SK-N-MC (cell line): Measurements from ENCODE around the gene PTDSS2.
"Not testable (repeated sequence)": the region's sequence is repeated elsewhere in the genome, so short reads cannot be mapped to it uniquely, and the experiment has no call there.

Experiments used
- DNase-seq: peaks from one replicate; pipeline ENCODE4 v3.0.0-alpha.2; 2011; ENCODE audit warnings: low read depth, low spot score
- H3K27ac ChIP-seq: fragments of 200-600 bp; sonication (generic); 2 replicates; pipeline ENCODE4 v1.5.1; 2016; ENCODE audit warnings: mixed run types
- H3K36me3 ChIP-seq: fragments of 200-600 bp; sonication (generic); 2 replicates; pipeline ENCODE4 v1.6.1; 2017; ENCODE audit warnings: antibody characterized with exemption, low read length, mixed read lengths; ENCODE audit not compliant: insufficient read depth
- H3K4me3 ChIP-seq: fragments of 200-600 bp; sonication (generic); 2 replicates; pipeline ENCODE4 v1.5.1; 2016
- H3K9ac ChIP-seq: fragments of 200-600 bp; sonication (generic); 2 replicates; pipeline ENCODE4 v1.8.0; 2017; ENCODE audit warnings: mixed run types, mixed read lengths; ENCODE audit not compliant: insufficient read length
- H3K9me3 ChIP-seq: fragments of 200-600 bp; sonication (generic); 2 replicates; pipeline ENCODE4 v1.6.1; 2017; ENCODE audit warnings: low read depth, mild to moderate bottlenecking, antibody characterized with exemption, low read length, moderate library complexity, mixed read lengths
- EZH2 ChIP-seq: fragments of 200-600 bp; sonication (generic); IDR thresholded peaks from one replicate; pipeline ENCODE4 v1.6.1; 2017; ENCODE audit warnings: antibody characterized with exemption
- FOXP2 ChIP-seq: optimal IDR thresholded peaks from 2 replicates; pipeline ENCODE3; 2011; ENCODE audit warnings: mild to moderate bottlenecking, moderate library complexity; ENCODE audit not compliant: insufficient read depth; ENCODE audit errors: extremely low read length, control extremely low read depth
- POLR2AphosphoS5 ChIP-seq: IDR thresholded peaks from 2 replicates; pipeline ENCODE4 v1.6.1; 2012; ENCODE audit warnings: mild to moderate bottlenecking, low read depth, low read length, borderline replicate concordance

PTDSS2 gene

GRCh38 chr11:419248-420005 lies 30.7 kb upstream of the PTDSS2 start:
- no peaks in the 10 kb centered on the region for H3K9me3 ChIP-seq
- DNase-seq, result no peak
- H3K9ac ChIP-seq, result no peak overlapping the region

GRCh38 chr11:420054-420910 lies 29.8 kb upstream of the PTDSS2 start:
- Histone ChIP-seq H3K9ac (no peak overlapping the region), H3K36me3 (no peaks in the 10 kb centered on the region), H3K4me3 (no peak overlapping the region), H3K9me3 (no peaks in the 10 kb centered on the region), H3K27ac (no peak overlapping the region)
- DNase-seq, result no peak
- no peak for TF ChIP-seq EZH2
- no peak for TF ChIP-seq FOXP2
- TF ChIP-seq POLR2AphosphoS5, result no peak

More at GRCh38 chr11:419248-420005, 30.7 kb upstream of the PTDSS2 start:
- no peak overlapping the region for H3K27ac ChIP-seq
- no peaks in the 10 kb centered on the region for H3K36me3 ChIP-seq
- TF ChIP-seq POLR2AphosphoS5 (no peak), FOXP2 (no peak), EZH2 (no peak)
- no peak overlapping the region for H3K4me3 ChIP-seq

GRCh38 chr11:420911-421321 lies 29.2 kb upstream of the PTDSS2 start:
- no peak overlapping the region for H3K4me3 ChIP-seq
- DNase-seq, result no peak
- no peak overlapping the region for H3K27ac ChIP-seq
- no peaks in the 10 kb centered on the region for H3K9me3 ChIP-seq
- no peaks in the 10 kb centered on the region for H3K36me3 ChIP-seq
- H3K9ac ChIP-seq, result no peak overlapping the region
- TF ChIP-seq POLR2AphosphoS5 (no peak), EZH2 (no peak), FOXP2 (no peak)

- TF ChIP-seq FOXP2, result no peak
- TF ChIP-seq EZH2, result no peak
- no peak for TF ChIP-seq POLR2AphosphoS5
- no peak overlapping the region for H3K27ac ChIP-seq
- H3K9me3 ChIP-seq, result no peaks in the 10 kb centered on the region
- no peak overlapping the region for H3K9ac ChIP-seq
- H3K36me3 ChIP-seq, result no peaks in the 10 kb centered on the region
- no peak for DNase-seq
- H3K4me3 ChIP-seq, result no peak overlapping the region
These were observed 27.8 kb upstream of the PTDSS2 start for GRCh38 chr11:422249-422656.

- TF ChIP-seq EZH2 (no peak), POLR2AphosphoS5 (no peak), FOXP2 (no peak)
- no peak overlapping the region for H3K4me3 ChIP-seq
- DNase-seq, result no peak
- H3K9ac ChIP-seq, result no peak overlapping the region
- H3K9me3 ChIP-seq, result no peaks in the 10 kb centered on the region
- H3K36me3 ChIP-seq, result no peaks in the 10 kb centered on the region
- no peak overlapping the region for H3K27ac ChIP-seq
These were observed 25.8 kb upstream of the PTDSS2 start for GRCh38 chr11:424232-424631.

- not testable (repeated sequence) for DNase-seq, H3K4me3 ChIP-seq, H3K36me3 ChIP-seq, H3K9me3 ChIP-seq, H3K9ac ChIP-seq, H3K27ac ChIP-seq
These were observed 25.3 kb upstream of the PTDSS2 start for GRCh38 chr11:424766-425165.

GRCh38 chr11:425301-425700 lies 24.8 kb upstream of the PTDSS2 start:
- H3K27ac ChIP-seq, result no peak overlapping the region
- TF ChIP-seq EZH2, result no peak
- TF ChIP-seq POLR2AphosphoS5, result no peak
- TF ChIP-seq FOXP2, result no peak
- DNase-seq, result no peak
- H3K9ac ChIP-seq, result no peak overlapping the region
- H3K36me3 ChIP-seq, result no peaks in the 10 kb centered on the region
- H3K9me3 ChIP-seq, result no peaks in the 10 kb centered on the region
- no peak overlapping the region for H3K4me3 ChIP-seq

GRCh38 chr11:426851-427250 lies 23.2 kb upstream of the PTDSS2 start:
- Histone ChIP-seq H3K9me3 (no peaks in the 10 kb centered on the region), H3K9ac (no peak overlapping the region), H3K27ac (no peak overlapping the region), H3K4me3 (no peak overlapping the region), H3K36me3 (no peaks in the 10 kb centered on the region)
- no peak for DNase-seq
- TF ChIP-seq POLR2AphosphoS5 (no peak), EZH2 (no peak), FOXP2 (no peak)
